Right renal cortex interstitium (tissue), 3 donors: Measurements from ENCODE around the gene GABRG3. TPM values are rescaled to one million over a fixed set of nuclear protein-coding genes. Genes with fewer than 3 reads are reported as not detected.

Source experiments
- DNase-seq, 3 donors: peaks; one replicate each; pipeline ENCODE4 v3.0.0-alpha.2; 2013; ENCODE audit warnings: low read depth in 3 of 3, low spot score in 2 of 3
- polyA plus RNA-seq, 3 donors: library from polyadenylated mRNA; unstranded; fragments of 120-200 nt; gene quantifications; one replicate each; pipeline ENCODE4 v1.2.1, GENCODE V29; 2013; ENCODE audit not compliant: insufficient read length in 3 of 3

Gene GABRG3
- polyA plus RNA-seq, 3 donors: 0.96 to 2.4 (median 2.2) TPM

GRCh38 chr15:27486683-27487647 lies 516.0 kb downstream of the GABRG3 start:
- no peak for DNase-seq

GRCh38 chr15:27487846-27488245 lies 516.9 kb downstream of the GABRG3 start:
- DNase-seq: no peak

GRCh38 chr15:27490867-27491595 lies 520.0 kb downstream of the GABRG3 start:
- DNase-seq: no peak

- DNase-seq: no peak
These were observed 521.0 kb downstream of the GABRG3 start for GRCh38 chr15:27491666-27492621.

GRCh38 chr15:27495963-27496459 lies 525.0 kb downstream of the GABRG3 start:
- DNase-seq: no peak

- DNase-seq: no peak
These were observed 527.7 kb downstream of the GABRG3 start for GRCh38 chr15:27498700-27499099.

- DNase-seq: no peak
These were observed 528.2 kb downstream of the GABRG3 start for GRCh38 chr15:27499191-27499590.

GRCh38 chr15:27499719-27500118 lies 528.7 kb downstream of the GABRG3 start:
- DNase-seq: no peak

- DNase-seq: no peak
These were observed 529.2 kb downstream of the GABRG3 start for GRCh38 chr15:27500206-27500605.

- DNase-seq: no peak
These were observed 535.8 kb downstream of the GABRG3 start for GRCh38 chr15:27506752-27507151.

GRCh38 chr15:27509014-27509413 lies 538.0 kb downstream of the GABRG3 start:
- no peak for DNase-seq

- DNase-seq: no peak
These were observed 541.5 kb downstream of the GABRG3 start for GRCh38 chr15:27512281-27513001.

- DNase-seq: no peak
These were observed 543.5 kb downstream of the GABRG3 start for GRCh38 chr15:27514526-27514925.

GRCh38 chr15:27527490-27528067 lies 556.6 kb downstream of the GABRG3 start:
- DNase-seq: no peak

- DNase-seq: no peak
These were observed 558.4 kb downstream of the GABRG3 start for GRCh38 chr15:27529399-27529798.

- no peak for DNase-seq
These were observed 560.0 kb downstream of the GABRG3 start for GRCh38 chr15:27530994-27531393.

GRCh38 chr15:27532358-27532757 lies 561.4 kb downstream of the GABRG3 start:
- no peak for DNase-seq

GRCh38 chr15:27535445-27536129 lies 564.6 kb downstream of the GABRG3 start:
- no peak for DNase-seq

- no peak for DNase-seq
These were observed 567.3 kb downstream of the GABRG3 start for GRCh38 chr15:27538325-27538724.
